ENCODE results near the gene L3HYPDH. TPM values are rescaled to one million over a fixed set of nuclear protein-coding genes. Genes with fewer than 3 reads are reported as not detected.
A peak's percentile ranks its signal among the peaks of the same experiment; 100 is the strongest.

L3HYPDH gene
- total and polyA plus RNA-seq, 7 experiments from 2014 or later: 2.9 to 55.9 (median 21.6) TPM

DNA sequence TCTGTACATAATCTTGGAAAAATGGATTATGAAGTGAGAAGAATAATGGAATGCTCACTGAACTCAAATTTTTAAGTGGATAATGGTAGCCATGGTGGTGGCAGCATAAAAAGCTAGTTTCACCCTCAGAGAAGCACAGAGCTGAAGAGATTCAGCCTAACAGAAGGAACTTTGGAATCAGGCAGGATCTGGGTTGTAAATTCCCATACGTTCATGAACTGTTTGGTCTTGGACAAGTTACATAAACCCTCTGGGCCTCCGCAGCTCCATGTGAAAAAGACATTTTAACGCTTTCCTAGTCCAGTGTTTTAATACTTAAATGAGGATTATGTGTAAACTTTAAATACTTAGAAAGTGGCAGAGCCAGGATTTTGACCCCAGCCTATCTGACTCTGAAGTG lies 26.8 kb upstream of the L3HYPDH start:
- no peak overlapping the region for H3K4me3 Mint-ChIP-seq
- Histone ChIP-seq H3K4me1 (ENCODE audit: control insufficient read depth in 2 of 2, insufficient read depth in 2 of 2, low read length in 2 of 2) (no peaks in the 10 kb centered on the region), H3K9me3 (ENCODE audit: control insufficient read depth in 2 of 3, low read length in 3 of 3) (no peaks in the 10 kb centered on the region), H3K4me3 (ENCODE audit: low read length) (no peak overlapping the region), H3K27ac (ENCODE audit: low read depth, low read length) (no peak overlapping the region), H3K27me3 (ENCODE audit: control insufficient read depth in 2 of 2, insufficient read depth in 2 of 2, low read length in 2 of 2) (no peaks in the 10 kb centered on the region), H3K36me3 (ENCODE audit: control insufficient read depth in 2 of 3, insufficient read depth in 3 of 3, low read length in 3 of 3) (no peaks in the 10 kb centered on the region)
- H3K36me3 Mint-ChIP-seq: no peaks in the 10 kb centered on the region
- POLR2A ChIA-PET: no interaction called here
- intact Hi-C loops (cut with micrococcal nuclease): no loop called here
- H3K4me1 Mint-ChIP-seq: peaks cover 0 to 3% (median 0%) of the 10 kb centered on the region in 7 donors
- ATAC-seq (no peak), DNase-seq (no peak)
- CTCF ChIA-PET: no interaction called here
- H3K27me3 Mint-ChIP-seq: peaks cover 8 to 35% (median 21%) of the 10 kb centered on the region in 5 donors
- no peak overlapping the region for H3K27ac Mint-ChIP-seq
- H3K9me3 Mint-ChIP-seq: peaks cover 0 to 7% (median 0%) of the 10 kb centered on the region in 11 donors

DNA sequence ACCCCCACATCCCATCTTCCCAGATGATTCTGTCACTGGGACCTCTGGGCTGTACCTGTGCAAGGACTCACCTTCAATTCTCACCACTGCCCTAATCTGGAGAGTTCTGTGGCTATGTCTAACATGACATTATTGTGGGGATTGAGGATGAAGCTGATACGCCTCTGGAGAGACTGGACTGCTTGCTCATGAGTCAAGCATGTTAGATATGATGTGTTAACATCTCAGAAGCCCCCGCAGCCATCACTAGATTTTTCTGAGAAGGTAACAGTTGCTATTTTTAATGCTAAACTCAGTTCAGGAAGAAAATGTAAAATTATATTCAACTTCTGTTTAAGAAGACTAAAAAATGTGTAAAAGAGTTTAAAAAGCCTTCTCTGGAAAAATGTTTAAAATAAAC lies 25.8 kb upstream of the L3HYPDH start:
- ChIA-PET POLR2A (no interaction called here), CTCF (no interaction called here)
- no peak overlapping the region for H3K4me3 ChIP-seq (ENCODE audit: low read length)
- Mint-ChIP-seq H3K9me3 (peaks cover 0 to 7% (median 0%) of the 10 kb centered on the region in 11 donors), H3K4me1 (peaks cover 0 to 3% (median 0%) of the 10 kb centered on the region in 7 donors), H3K27ac (peak overlapping the region in 1 of 9 donors; percentile 15), H3K36me3 (no peaks in the 10 kb centered on the region), H3K4me3 (no peak overlapping the region), H3K27me3 (peaks cover 8 to 30% (median 17%) of the 10 kb centered on the region in 5 donors)
- H3K9me3 ChIP-seq (ENCODE audit: control insufficient read depth in 2 of 3, low read length in 3 of 3): no peaks in the 10 kb centered on the region
- H3K36me3 ChIP-seq (ENCODE audit: control insufficient read depth in 2 of 3, insufficient read depth in 3 of 3, low read length in 3 of 3): no peaks in the 10 kb centered on the region
- H3K4me1 ChIP-seq (ENCODE audit: control insufficient read depth in 2 of 2, insufficient read depth in 2 of 2, low read length in 2 of 2): no peaks in the 10 kb centered on the region
- DNase-seq: no peak
- ATAC-seq: no peak
- no peak overlapping the region for H3K27ac ChIP-seq (ENCODE audit: low read depth, low read length)
- H3K27me3 ChIP-seq (ENCODE audit: control insufficient read depth in 2 of 2, insufficient read depth in 2 of 2, low read length in 2 of 2): no peaks in the 10 kb centered on the region
- intact Hi-C loops (cut with micrococcal nuclease): no loop called here

DNA sequence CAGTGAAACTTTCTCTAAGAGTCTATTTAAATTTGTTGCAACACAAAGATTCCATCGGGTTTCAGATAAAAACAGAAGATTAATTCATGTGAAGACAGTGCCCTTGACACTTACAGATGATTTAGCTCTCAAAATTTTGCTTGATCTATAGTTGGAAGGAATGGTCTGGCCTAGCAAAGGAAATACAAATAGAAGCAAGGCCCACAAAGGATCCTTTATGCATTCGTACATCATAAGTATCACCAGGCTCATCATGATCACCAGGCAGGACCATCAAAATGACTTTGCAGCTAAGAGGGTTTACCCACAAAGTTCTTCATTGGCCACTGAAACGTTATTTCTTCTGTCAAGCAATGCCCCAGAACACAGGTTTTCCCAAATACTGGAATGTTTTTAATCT lies 24.9 kb upstream of the L3HYPDH start:
- H3K4me1 Mint-ChIP-seq: peaks cover 1 to 10% (median 9%) of the 10 kb centered on the region in 7 donors
- peaks cover 8 to 24% (median 17%) of the 10 kb centered on the region in 5 donors for H3K27me3 Mint-ChIP-seq
- ATAC-seq (no peak), DNase-seq (no peak)
- ChIA-PET CTCF (no interaction called here), POLR2A (no interaction called here)
- Histone ChIP-seq H3K36me3 (ENCODE audit: control insufficient read depth in 2 of 3, insufficient read depth in 3 of 3, low read length in 3 of 3) (peaks cover 0 to 2% (median 1%) of the 10 kb centered on the region in 3 experiments), H3K4me1 (ENCODE audit: control insufficient read depth in 2 of 2, insufficient read depth in 2 of 2, low read length in 2 of 2) (peaks cover 0 to 4% of the 10 kb centered on the region in 2 donors), H3K9me3 (ENCODE audit: control insufficient read depth in 2 of 3, low read length in 3 of 3) (no peaks in the 10 kb centered on the region), H3K4me3 (ENCODE audit: low read length) (no peak overlapping the region), H3K27ac (ENCODE audit: low read depth, low read length) (no peak overlapping the region), H3K27me3 (ENCODE audit: control insufficient read depth in 2 of 2, insufficient read depth in 2 of 2, low read length in 2 of 2) (no peaks in the 10 kb centered on the region)
- H3K9me3 Mint-ChIP-seq: no peaks in the 10 kb centered on the region
- H3K4me3 Mint-ChIP-seq: no peak overlapping the region
- no peak overlapping the region for H3K27ac Mint-ChIP-seq
- H3K36me3 Mint-ChIP-seq: peaks cover 0 to 2% (median 0%) of the 10 kb centered on the region in 5 donors
- intact Hi-C loops (cut with micrococcal nuclease): loop anchor here in 1 of 2 donors (5.0 kb wide), 3 partner anchors 178 to 678 kb away; no protein-coding TSS in a partner anchor

DNA sequence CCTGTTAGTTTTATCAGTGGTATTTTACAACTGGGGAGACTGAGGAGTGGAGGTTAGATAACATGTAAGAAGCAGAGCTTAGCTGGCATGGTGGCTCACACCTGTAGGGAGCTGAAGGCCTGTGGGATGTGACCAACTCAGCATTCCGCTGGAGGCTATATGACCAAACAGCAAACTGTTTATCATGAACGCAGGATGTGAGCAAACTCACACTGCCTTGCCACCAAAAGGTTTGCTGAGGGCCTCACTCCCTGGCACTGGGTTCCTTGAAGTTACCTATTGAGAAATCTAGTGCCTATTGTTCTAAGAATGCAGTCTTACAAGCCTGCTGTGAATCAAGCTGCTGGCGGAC lies 23.5 kb upstream of the L3HYPDH start:
- Histone ChIP-seq H3K4me1 (ENCODE audit: control insufficient read depth in 2 of 2, insufficient read depth in 2 of 2, low read length in 2 of 2) (peaks cover 0 to 4% of the 10 kb centered on the region in 2 donors), H3K9me3 (ENCODE audit: control insufficient read depth in 2 of 3, low read length in 3 of 3) (no peaks in the 10 kb centered on the region), H3K27ac (ENCODE audit: low read depth, low read length) (no peak overlapping the region), H3K36me3 (ENCODE audit: control insufficient read depth in 2 of 3, insufficient read depth in 3 of 3, low read length in 3 of 3) (peaks cover 0 to 5% (median 3%) of the 10 kb centered on the region in 3 experiments), H3K4me3 (ENCODE audit: low read length) (no peak overlapping the region), H3K27me3 (ENCODE audit: control insufficient read depth in 2 of 2, insufficient read depth in 2 of 2, low read length in 2 of 2) (no peaks in the 10 kb centered on the region)
- POLR2A ChIA-PET: interaction anchor here (0.5 kb wide), 1 partner anchor 9 kb away, joined by 3 read pairs; no protein-coding TSS in a partner anchor
- DNase-seq (no peak), ATAC-seq (no peak)
- intact Hi-C loops (cut with micrococcal nuclease): loop anchor here (1.0 to 5.0 kb wide), 7 partner anchors 43 to 680 kb away; partner anchors contain the start of gene CCDC175 (in 2 of the 2)
- peaks cover 8 to 18% (median 13%) of the 10 kb centered on the region in 5 donors for H3K27me3 Mint-ChIP-seq
- H3K4me3 Mint-ChIP-seq: no peak overlapping the region
- CTCF ChIA-PET: interaction anchor here (1.1 to 1.4 kb wide), 2 partner anchors 15 to 677 kb away, joined by 5 to 6 read pairs; no protein-coding TSS in a partner anchor
- H3K9me3 Mint-ChIP-seq: no peaks in the 10 kb centered on the region
- H3K4me1 Mint-ChIP-seq: peaks cover 3 to 14% (median 13%) of the 10 kb centered on the region in 7 donors
- no peak overlapping the region for H3K27ac Mint-ChIP-seq
- peaks cover 0 to 6% (median 0%) of the 10 kb centered on the region in 5 donors for H3K36me3 Mint-ChIP-seq

DNA sequence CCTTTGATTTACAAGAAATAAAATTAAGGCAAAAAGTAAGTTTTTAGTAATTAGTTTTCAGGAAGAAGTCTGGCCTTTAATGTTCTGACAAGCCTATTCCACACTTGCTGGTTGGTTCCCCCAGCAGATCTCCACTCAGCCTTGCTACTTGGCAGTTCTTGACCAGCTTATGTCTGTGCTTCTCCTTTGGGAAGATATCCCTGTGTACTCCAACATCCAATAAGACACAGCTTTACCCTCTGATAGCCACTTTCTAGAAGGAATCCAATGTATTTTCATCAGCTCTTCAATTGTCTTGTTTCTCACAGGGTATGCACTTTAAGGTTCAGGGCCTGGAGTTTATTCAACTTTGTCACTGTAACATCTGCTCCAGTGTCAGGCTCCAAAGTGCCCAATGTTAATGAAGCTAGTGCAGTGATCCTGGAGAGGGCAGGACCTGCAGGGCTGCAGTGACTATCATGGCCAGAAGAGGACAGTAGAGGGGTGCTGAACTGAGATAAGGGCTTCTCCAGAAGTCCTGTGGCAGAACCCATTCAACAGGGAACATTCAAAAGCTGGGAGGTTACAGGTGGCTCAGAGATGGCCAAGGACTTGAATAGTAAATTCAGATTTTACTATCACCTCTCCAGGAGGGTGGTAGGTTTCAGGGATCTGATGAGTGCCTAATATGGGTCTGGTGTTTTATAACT lies 23.0 kb upstream of the L3HYPDH start:
- H3K27me3 ChIP-seq (ENCODE audit: control insufficient read depth in 2 of 2, insufficient read depth in 2 of 2, low read length in 2 of 2): no peaks in the 10 kb centered on the region
- no peaks in the 10 kb centered on the region for H3K9me3 ChIP-seq (ENCODE audit: control insufficient read depth in 2 of 3, low read length in 3 of 3)
- peaks cover 0 to 9% (median 3%) of the 10 kb centered on the region in 5 donors for H3K36me3 Mint-ChIP-seq
- no peaks in the 10 kb centered on the region for H3K9me3 Mint-ChIP-seq
- intact Hi-C loops (cut with micrococcal nuclease): loop anchor here (1.0 to 5.0 kb wide), 7 partner anchors 43 to 680 kb away; partner anchors contain the start of gene CCDC175 (in 2 of the 2)
- ChIA-PET CTCF (interaction anchor here (1.1 to 1.4 kb wide), 2 partner anchors 14 to 677 kb away, joined by 5 to 6 read pairs; no protein-coding TSS in a partner anchor), POLR2A (interaction anchor here (0.5 to 0.6 kb wide), 2 partner anchors 8 to 412 kb away, joined by 3 read pairs; no protein-coding TSS in a partner anchor)
- H3K36me3 ChIP-seq (ENCODE audit: control insufficient read depth in 2 of 3, insufficient read depth in 3 of 3, low read length in 3 of 3): peaks cover 0 to 5% (median 3%) of the 10 kb centered on the region in 3 experiments
- peaks cover 3 to 17% (median 16%) of the 10 kb centered on the region in 7 donors for H3K4me1 Mint-ChIP-seq
- H3K27ac ChIP-seq (ENCODE audit: low read depth, low read length): no peak overlapping the region
- peaks cover 0 to 4% of the 10 kb centered on the region in 2 donors for H3K4me1 ChIP-seq (ENCODE audit: control insufficient read depth in 2 of 2, insufficient read depth in 2 of 2, low read length in 2 of 2)
- H3K4me3 ChIP-seq (ENCODE audit: low read length): no peak overlapping the region
- H3K4me3 Mint-ChIP-seq: no peak overlapping the region
- H3K27me3 Mint-ChIP-seq: peaks cover 8 to 18% (median 13%) of the 10 kb centered on the region in 5 donors
- no peak overlapping the region for H3K27ac Mint-ChIP-seq
- DNase-seq (peak in 8 of 9 donors; percentile 9 to 47 (median 34)), ATAC-seq (peak; percentile 90)

DNA sequence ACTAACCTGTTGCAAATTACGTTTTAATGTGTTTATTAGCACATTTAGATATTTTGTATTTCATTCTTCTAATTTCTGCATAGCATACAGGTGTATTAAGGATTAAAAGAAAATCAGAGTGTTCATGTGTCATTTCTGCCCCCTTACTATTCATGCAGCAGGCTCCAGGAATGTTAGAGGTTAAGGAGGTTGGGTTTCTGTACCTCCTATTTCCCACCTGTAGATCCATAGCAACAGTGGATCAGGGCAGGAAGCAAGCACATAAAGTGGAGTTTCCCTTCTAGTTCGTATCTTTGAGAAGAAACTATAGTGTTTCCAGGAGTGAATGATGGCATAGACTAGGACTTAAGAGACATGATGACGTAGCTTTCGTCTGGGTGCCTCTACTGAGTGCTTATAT lies 19.0 kb upstream of the L3HYPDH start:
- no peak overlapping the region for H3K4me3 Mint-ChIP-seq
- Histone ChIP-seq H3K9me3 (ENCODE audit: control insufficient read depth in 2 of 3, low read length in 3 of 3) (no peaks in the 10 kb centered on the region), H3K27ac (ENCODE audit: low read depth, low read length) (no peak overlapping the region), H3K4me1 (ENCODE audit: control insufficient read depth in 2 of 2, insufficient read depth in 2 of 2, low read length in 2 of 2) (peaks cover 0 to 4% of the 10 kb centered on the region in 2 donors), H3K27me3 (ENCODE audit: control insufficient read depth in 2 of 2, insufficient read depth in 2 of 2, low read length in 2 of 2) (no peaks in the 10 kb centered on the region), H3K4me3 (ENCODE audit: low read length) (no peak overlapping the region), H3K36me3 (ENCODE audit: control insufficient read depth in 2 of 3, insufficient read depth in 3 of 3, low read length in 3 of 3) (peaks cover 0 to 11% (median 5%) of the 10 kb centered on the region in 3 experiments)
- ATAC-seq: no peak
- intact Hi-C loops (cut with micrococcal nuclease): no loop called here
- H3K36me3 Mint-ChIP-seq: peaks cover 0 to 22% (median 8%) of the 10 kb centered on the region in 5 donors
- no peaks in the 10 kb centered on the region for H3K9me3 Mint-ChIP-seq
- H3K27me3 Mint-ChIP-seq: no peaks in the 10 kb centered on the region
- ChIA-PET CTCF (no interaction called here), POLR2A (no interaction called here)
- DNase-seq: no peak
- no peak overlapping the region for H3K27ac Mint-ChIP-seq
- H3K4me1 Mint-ChIP-seq: peaks cover 4 to 31% (median 21%) of the 10 kb centered on the region in 7 donors
